Osteoblast (primary cell): ENCODE measurements around the gene GDA. TPM values are rescaled to one million over a fixed set of nuclear protein-coding genes. Genes with fewer than 3 reads are reported as not detected.

ENCODE experiments used
- DNase-seq: peaks from one replicate; pipeline ENCODE4 v3.0.0; 2011; ENCODE audit warnings: low spot score, mixed read lengths; ENCODE audit not compliant: insufficient read length; ENCODE audit errors: missing footprints
- H2AFZ ChIP-seq: 2 replicates; pipeline ENCODE4 v1.6.0; 2011; ENCODE audit warnings: mild to moderate bottlenecking, low read length
- H3K27ac ChIP-seq: 2 replicates; pipeline ENCODE4 v1.5.1; 2011; ENCODE audit warnings: mild to moderate bottlenecking, low read depth, low read length, moderate library complexity
- H3K27me3 ChIP-seq: 2 replicates; pipeline ENCODE4 v1.6.0; 2012; ENCODE audit warnings: mild to moderate bottlenecking, control low read depth, inconsistent platforms, low read length, moderate library complexity; ENCODE audit not compliant: insufficient read depth
- H3K36me3 ChIP-seq: 2 replicates; pipeline ENCODE4 v1.5.1; 2011; ENCODE audit warnings: mild to moderate bottlenecking, low read length, control low read depth, moderate library complexity; ENCODE audit not compliant: insufficient read depth
- H3K4me1 ChIP-seq: 2 replicates; pipeline ENCODE4 v1.5.1; 2011; ENCODE audit warnings: mild to moderate bottlenecking, low read length, control low read depth, moderate library complexity; ENCODE audit not compliant: insufficient read depth
- H3K4me2 ChIP-seq: 2 replicates; pipeline ENCODE4 v1.6.0; 2011; ENCODE audit warnings: mild to moderate bottlenecking, low read length; ENCODE audit not compliant: insufficient read depth
- H3K4me3 ChIP-seq: fragments of 200-600 bp; sonication (generic); 3 replicates; pipeline ENCODE4 v1.5.1; 2012; ENCODE audit warnings: mild to moderate bottlenecking, low read length, inconsistent platforms; ENCODE audit not compliant: insufficient read depth
- H3K79me2 ChIP-seq: 2 replicates; pipeline ENCODE4 v1.6.0; 2012; ENCODE audit warnings: mild to moderate bottlenecking, low read length, control low read depth, inconsistent platforms; ENCODE audit not compliant: insufficient read depth
- H3K9me3 ChIP-seq: 2 replicates; pipeline ENCODE4 v1.5.1; 2011; ENCODE audit warnings: low read depth, low read length, control low read depth
- H4K20me1 ChIP-seq: 2 replicates; pipeline ENCODE4 v1.6.0; 2012; ENCODE audit warnings: mild to moderate bottlenecking, low read length, control low read depth; ENCODE audit not compliant: insufficient read depth
- CTCF ChIP-seq: IDR thresholded peaks from 2 replicates; pipeline ENCODE4 v1.5.1; 2011; ENCODE audit warnings: mild to moderate bottlenecking, low read depth, low read length, moderate library complexity; ENCODE audit errors: extremely low read depth
- total RNA-seq: library from RNA; depleted of rRNA; stranded (reverse); fragments of >200 nt; gene quantifications from 2 replicates; pipeline ENCODE4 v1.2.3, GENCODE V29; 2012

GDA gene
- total RNA-seq, 1 donor = not detected

DNA sequence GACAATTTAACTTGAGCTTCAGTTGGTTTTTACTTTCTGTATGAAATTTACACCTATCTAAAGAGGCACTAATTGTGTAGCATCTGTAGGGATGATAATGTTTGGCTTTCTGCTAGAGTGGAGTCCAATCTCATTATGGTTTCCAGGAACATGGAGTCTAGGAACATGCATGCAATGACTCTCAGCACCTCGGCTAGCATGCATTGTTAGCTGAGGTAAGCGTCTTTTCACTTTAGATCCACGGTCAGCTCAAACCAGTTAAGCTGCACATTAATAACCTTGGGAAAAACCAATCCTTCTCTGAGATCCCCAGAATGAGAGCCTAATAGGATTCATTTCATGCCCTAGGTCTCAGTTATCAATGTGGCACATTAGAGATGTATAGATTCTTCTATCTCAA, 7.8 kb upstream of the GDA start:
- H3K4me2 ChIP-seq = no peak overlapping the region
- H3K27ac ChIP-seq = no peak overlapping the region

GRCh38 chr9:72144756-72145492, 4.3 kb upstream of the GDA start:
- H3K9me3 ChIP-seq = no peaks in the 10 kb centered on the region
- no peak overlapping the region for H3K27ac ChIP-seq
- TF ChIP-seq CTCF = no peak
- no peaks in the 10 kb centered on the region for H4K20me1 ChIP-seq
- no peak overlapping the region for H3K4me2 ChIP-seq
- H3K27me3 ChIP-seq = peaks cover 9% of the 10 kb centered on the region
- no peak for DNase-seq
- H3K4me3 ChIP-seq = no peak overlapping the region
- no peaks in the 10 kb centered on the region for H3K79me2 ChIP-seq
- H2AFZ ChIP-seq = no peak overlapping the region
- no peaks in the 10 kb centered on the region for H3K36me3 ChIP-seq
- no peaks in the 10 kb centered on the region for H3K4me1 ChIP-seq

More for the DNA sequence above, 7.8 kb upstream of the GDA start:
- H3K79me2 ChIP-seq = no peaks in the 10 kb centered on the region
- TF ChIP-seq CTCF = no peak
- H4K20me1 ChIP-seq = no peaks in the 10 kb centered on the region
- no peak for DNase-seq
- H3K4me3 ChIP-seq = no peak overlapping the region
- no peak overlapping the region for H2AFZ ChIP-seq
- H3K4me1 ChIP-seq = no peaks in the 10 kb centered on the region
- no peaks in the 10 kb centered on the region for H3K36me3 ChIP-seq
- H3K9me3 ChIP-seq = no peaks in the 10 kb centered on the region
- no peaks in the 10 kb centered on the region for H3K27me3 ChIP-seq

GRCh38 chr9:72145733-72146505, 3.3 kb upstream of the GDA start:
- no peak for TF ChIP-seq CTCF
- Histone ChIP-seq H3K79me2 (no peaks in the 10 kb centered on the region), H3K27ac (no peak overlapping the region), H3K4me2 (no peak overlapping the region), H3K9me3 (no peaks in the 10 kb centered on the region), H3K4me3 (no peak overlapping the region), H2AFZ (no peak overlapping the region), H3K36me3 (no peaks in the 10 kb centered on the region), H4K20me1 (no peaks in the 10 kb centered on the region), H3K27me3 (peaks cover 12% of the 10 kb centered on the region), H3K4me1 (no peaks in the 10 kb centered on the region)
- DNase-seq = no peak

- no peak overlapping the region for H3K4me3 ChIP-seq
- TF ChIP-seq CTCF = no peak
- no peak for DNase-seq
- H2AFZ ChIP-seq = no peak overlapping the region
- peaks cover 12% of the 10 kb centered on the region for H3K27me3 ChIP-seq
- no peak overlapping the region for H3K4me2 ChIP-seq
- H3K27ac ChIP-seq = no peak overlapping the region
- H3K9me3 ChIP-seq = no peaks in the 10 kb centered on the region
- no peaks in the 10 kb centered on the region for H3K79me2 ChIP-seq
- no peaks in the 10 kb centered on the region for H3K36me3 ChIP-seq
- H4K20me1 ChIP-seq = no peaks in the 10 kb centered on the region
- no peaks in the 10 kb centered on the region for H3K4me1 ChIP-seq
Observed at GRCh38 chr9:72147676-72148075, 1.6 kb upstream of the GDA start.
